GM12872 (cell line): Measurements from ENCODE around the gene UBXN1.

Experiments
- CTCF ChIP-seq: IDR thresholded peaks from 3 replicates; pipeline ENCODE4 v1.5.1; 2011; ENCODE audit warnings: low read depth, mild to moderate bottlenecking, low read length, moderate library complexity; ENCODE audit not compliant: insufficient read depth

Gene UBXN1

GRCh38 chr11:62677156-62677555, 1.7 kb downstream of the UBXN1 start:
- no peak for TF ChIP-seq CTCF

GRCh38 chr11:62676698-62677097, 2.2 kb downstream of the UBXN1 start:
- no peak for TF ChIP-seq CTCF

- TF ChIP-seq CTCF: no peak
Measured at GRCh38 chr11:62673196-62673525, 5.7 kb downstream of the UBXN1 start.

GRCh38 chr11:62671608-62672389, 7.1 kb downstream of the UBXN1 start, which contains the start of the genes LBHD1 and UQCC3:
TSS of gene LBHD1 (minus strand) at chr11:62672267. CDS start at chr11:62670031, 2,236 bp downstream.
TSS of gene UQCC3 (plus strand) at chr11:62671673. CDS start at chr11:62671746, 73 bp downstream.
- no peak for TF ChIP-seq CTCF

GRCh38 chr11:62671236-62671607, 7.7 kb downstream of the UBXN1 start:
- TF ChIP-seq CTCF: no peak

- TF ChIP-seq CTCF: no peak
Measured at GRCh38 chr11:62669420-62670161, 9.3 kb downstream of the UBXN1 start.

- no peak for TF ChIP-seq CTCF
Measured at GRCh38 chr11:62667460-62667859, 11.4 kb downstream of the UBXN1 start.
